GM12878 (cell line): Measurements from ENCODE around the gene REL. TPM values are rescaled to one million over a fixed set of nuclear protein-coding genes. Genes with fewer than 3 reads are reported as not detected.
A peak's percentile ranks its signal among the peaks of the same experiment; 100 is the strongest.

ENCODE experiments used
- ATAC-seq: fragments of 200-7000 bp; cut with Tn5 transposase; 3 replicates; pipeline ENCODE4 v1.9.1; 2020; ENCODE audit warnings: mild to moderate bottlenecking, moderate library complexity
- BruUV-seq: library from RNA; stranded (reverse); fragments of 400-500 nt; replicated peaks from 2 replicates; lab custom pipeline; 2021; lab: Mats Ljungman, UMichigan
- CTCF ChIA-PET: fragments of 300-600 bp; sonication (Branson Sonifier 250); formaldehyde crosslinking; extraction: SDS; loops from one replicate; lab custom pipeline; 2021; ENCODE audit warnings: inconsistent platforms; lab: Yijun Ruan, JAX
- POLR2A ChIA-PET: fragments of 350-600 bp; formaldehyde crosslinking; extraction: SDS; loops from one replicate; lab custom pipeline; 2021; ENCODE audit warnings: inconsistent platforms; lab: Charles Lee
- RAD21 ChIA-PET: fragments of 300-600 bp; sonication (Branson Sonifier 250); formaldehyde crosslinking; loops from one replicate; lab custom pipeline; 2023; ENCODE audit warnings: antibody characterized with exemption; ENCODE audit not compliant: unreplicated experiment; lab: Charles Lee
- SMC1A ChIA-PET: fragments of 300-600 bp; sonication (Branson Sonifier 250); formaldehyde crosslinking; loops from one replicate; lab custom pipeline; 2023; ENCODE audit not compliant: unreplicated experiment, uncharacterized antibody; lab: Charles Lee
- DNase-seq: peaks from one replicate; pipeline ENCODE4 v3.0.0-alpha.2; 2011; ENCODE audit warnings: low read depth, low spot score
- FAIRE-seq: peaks from 3 replicates; lab custom pipeline; 2011; peaks lifted over from hg19 to GRCh38; lab: Jason Lieb, UNC
- H2AFZ ChIP-seq: 2 replicates; pipeline ENCODE4 v1.6.0; 2011; ENCODE audit warnings: low read depth, low read length, control low read depth; ENCODE audit not compliant: control insufficient read depth
- H3K27ac ChIP-seq: 2 replicates; pipeline ENCODE4 v1.5.1; 2011; ENCODE audit warnings: control low read depth; ENCODE audit not compliant: control insufficient read depth, insufficient read depth
- H3K27me3 ChIP-seq, 2 experiments: replicated peaks in 1 of 2; 2 replicates each; pipeline versions ENCODE4 v1.6.0 to v1.6.1; 2011; ENCODE audit warnings: low read length in 1 of 2; ENCODE audit not compliant: control insufficient read depth in 2 of 2, insufficient read depth in 2 of 2
- H3K36me3 ChIP-seq, 2 experiments: 2 replicates each; pipeline ENCODE4 v1.5.1; 2011; ENCODE audit warnings: low read length in 1 of 2; ENCODE audit not compliant: control insufficient read depth in 2 of 2, insufficient read depth in 2 of 2
- H3K4me1 ChIP-seq: 2 replicates; pipeline ENCODE4 v1.6.1; 2011; ENCODE audit warnings: mild to moderate bottlenecking, low read length, moderate library complexity, mixed read lengths; ENCODE audit not compliant: control insufficient read depth, insufficient read depth
- H3K4me2 ChIP-seq: 2 replicates; pipeline ENCODE4 v1.6.0; 2011; ENCODE audit warnings: control low read depth; ENCODE audit not compliant: control insufficient read depth, insufficient read depth
- H3K4me3 ChIP-seq: fragments of 200-600 bp; sonication (generic); 2 replicates; pipeline ENCODE4 v1.5.1; 2016
- H3K79me2 ChIP-seq: 2 replicates; pipeline ENCODE4 v1.6.0; 2011; ENCODE audit warnings: low read length; ENCODE audit not compliant: control insufficient read depth, insufficient read depth
- H3K9ac ChIP-seq: 2 replicates; pipeline ENCODE4 v1.8.0; 2011; ENCODE audit warnings: low read length, control low read depth, mixed read lengths; ENCODE audit not compliant: control insufficient read depth, insufficient read depth
- H3K9me3 ChIP-seq: replicated peaks from 3 replicates; pipeline ENCODE4 v1.5.1; 2011; ENCODE audit warnings: mild to moderate bottlenecking, low read length; ENCODE audit not compliant: control insufficient read depth, insufficient read depth
- H4K20me1 ChIP-seq: 2 replicates; pipeline ENCODE4 v1.6.0; 2011; ENCODE audit not compliant: control insufficient read depth, insufficient read depth
- BCL3 ChIP-seq: IDR thresholded peaks from 2 replicates; pipeline ENCODE4 v1.6.1; 2011; ENCODE audit warnings: borderline replicate concordance, low read depth, mild to moderate bottlenecking, moderate library complexity, low read length; ENCODE audit not compliant: insufficient read depth, poor library complexity, severe bottlenecking
- GATAD2B ChIP-seq: fragments of 450-650 bp; conservative IDR thresholded peaks from 2 replicates; pipeline ENCODE4 v1.6.1; 2017; ENCODE audit warnings: low read depth, mild to moderate bottlenecking, moderate library complexity
- MXI1 ChIP-seq: fragments of 150-350 bp; IDR thresholded peaks from 2 replicates; pipeline ENCODE4 v1.6.1; 2011; ENCODE audit warnings: low read depth, mild to moderate bottlenecking, inconsistent platforms, low read length, improper control_type of control experiment
- PKNOX1 ChIP-seq: fragments of 450-650 bp; IDR thresholded peaks from 2 replicates; pipeline ENCODE4 v1.6.1; 2016; ENCODE audit warnings: mild to moderate bottlenecking
- PML ChIP-seq: IDR thresholded peaks from 2 replicates; pipeline ENCODE4 v1.6.1; 2012; ENCODE audit warnings: low read length, inconsistent platforms
- POLR2A ChIP-seq: IDR thresholded peaks from 2 replicates; pipeline ENCODE4 v1.6.1; 2011; ENCODE audit warnings: low read depth, mild to moderate bottlenecking, low read length
- WGBS: methylation state at CpG from one replicate; pipeline ENCODE4 v1.1.6; 2016; ENCODE audit warnings: low lambda C conversion rate; ENCODE audit not compliant: insufficient replicate concordance, insufficient coverage; ENCODE audit errors: missing lambda C conversion rate; 5-methylcytosine and 5-hydroxymethylcytosine counted together
- in situ Hi-C: fragments of 300-500 bp; cut with MboI; formaldehyde crosslinking; loops from 9 replicates; pipeline ENCODE4 v1.14.3; 2018; ENCODE audit warnings: mixed read lengths
- intact Hi-C: fragments of 100-400 bp; cut with micrococcal nuclease; formaldehyde crosslinking; loops from one replicate; pipeline ENCODE4 v1.14.2; 2022; ENCODE audit not compliant: unreplicated experiment
- polyA plus RNA-seq, 11 experiments: library from polyadenylated mRNA; depleted of rRNA in 4 of 11; unstranded in 6 of 11; stranded (reverse) in 5 of 11; fragments of >200 nt; fragmentation: Nextera tagmentation in 4 of 11; fragmentation: Illumina TruSeq in 1 of 11; extraction: Ambion mirVana in 4 of 11; extraction: Trizol in 1 of 11; gene quantifications; 1 replicate in 1 of 11; 2 replicates in 10 of 11; pipeline versions ENCODE4 v1.2.1 to v1.2.3, GENCODE V29; 2011 to 2016; ENCODE audit warnings: inconsistent platforms in 2 of 11, missing spikeins in 2 of 11, low read depth in 1 of 11
- total RNA-seq, 4 experiments: library from RNA; depleted of rRNA in 3 of 4; stranded (reverse); fragments of >200 nt in 3 of 4; fragmentation: Illumina TruSeq in 1 of 4; extraction: Trizol in 1 of 4; gene quantifications; 2 replicates each; pipeline versions ENCODE4 v1.2.1 to v1.2.3, GENCODE V29; 2013 to 2021

Gene REL
- total and polyA plus RNA-seq, 10 of the 15 experiments (the other 5 are each of a cell fraction or from before 2014, with no cell fraction given), result 6.3 to 52.4 (median 26.6) TPM

- no peak for DNase-seq
- H3K4me2 ChIP-seq, result no peak overlapping the region
- TF ChIP-seq PML (peak; percentile 14; the same call in 1 of the 2 replicates), PKNOX1 (no peak), GATAD2B (no peak), BCL3 (peak; percentile 21), POLR2A (peak; percentile 6; the same call in 1 of the 2 replicates), MXI1 (no peak)
- TF ChIP-seq, all 136 proteins: peak for 3
- Histone ChIP-seq H3K9me3 (no peaks in the 10 kb centered on the region; the same call in 2 of the 3 replicates), H3K4me3 (no peak overlapping the region), H3K79me2 (no peaks in the 10 kb centered on the region), H3K27me3 (no peaks in the 10 kb centered on the region), H3K9ac (no peak overlapping the region), H3K4me1 (no peaks in the 10 kb centered on the region), H3K36me3 (peaks cover 0 to 3% of the 10 kb centered on the region in 2 experiments; a peak in 3 of 4 replicates), H3K27ac (no peak overlapping the region), H2AFZ (no peak overlapping the region), H4K20me1 (no peaks in the 10 kb centered on the region)
- FAIRE-seq (no peak), ATAC-seq (no peak)
- ChIA-PET POLR2A (no interaction called here), RAD21 (no interaction called here), CTCF (interaction anchor here (2.4 kb wide), 1 partner anchor 62 kb away, joined by 9 read pairs; no protein-coding TSS in a partner anchor), SMC1A (interaction anchor here (0.7 to 1.3 kb wide), 4 partner anchors 8 to 98 kb away, joined by 3 to 4 read pairs (median 4); no protein-coding TSS in a partner anchor)
- WGBS, result 88% methylated on average over 5 of the region's 5 CpGs
- in situ Hi-C loops, result no loop called here
- BruUV-seq, result no TSS peak
- intact Hi-C loops, result no loop called here
These were observed 55.4 kb downstream of the REL start for GRCh38 chr2:60936757-60937156.
